Right lobe of liver (tissue), 6 donors: ENCODE data around the gene CCDC89. TPM values are rescaled to one million over a fixed set of nuclear protein-coding genes. Genes with fewer than 3 reads are reported as not detected.

ENCODE experiments used
- ATAC-seq, 4 donors: fragments of 200-7000 bp; cut with Tn5 transposase; one replicate each; pipeline ENCODE4 v1.9.1; 2020; ENCODE audit warnings: mild to moderate bottlenecking in 4 of 4, moderate library complexity in 4 of 4
- DNase-seq, 3 donors: peaks; one replicate each; pipeline ENCODE4 v3.0.0-alpha.2; 2020
- H3K27ac ChIP-seq, 3 donors: fragments of 200-600 bp; one replicate each; pipeline ENCODE4 v1.8.0; 2022
- H3K27me3 ChIP-seq, 2 donors: fragments of 200-600 bp; one replicate each; pipeline ENCODE4 v1.8.0; 2022
- H3K36me3 ChIP-seq, 4 donors: fragments of 200-600 bp; sonication (generic) in 1 of 4; one replicate each; pipeline versions ENCODE4 v1.5.1 to v1.8.0; 2017 to 2022; ENCODE audit warnings: control low read depth in 1 of 4
- H3K4me1 ChIP-seq, 4 donors: fragments of 200-600 bp; sonication (generic) in 1 of 4; one replicate each; pipeline versions ENCODE4 v1.5.1 to v1.8.0; 2017 to 2022; ENCODE audit warnings: control low read depth in 1 of 4
- H3K4me3 ChIP-seq, 3 donors: fragments of 200-600 bp; one replicate each; pipeline ENCODE4 v1.8.0; 2022
- H3K9me3 ChIP-seq, 4 donors: fragments of 200-600 bp; sonication (generic) in 1 of 4; one replicate each; pipeline versions ENCODE4 v1.5.1 to v1.8.0; 2017 to 2022; ENCODE audit warnings: control low read depth in 1 of 4
- POLR2A ChIP-seq: fragments of 450-650 bp; IDR thresholded peaks from one replicate; pipeline ENCODE4 v1.6.1; 2017; ENCODE audit warnings: antibody characterized with exemption, mild to moderate bottlenecking
- WGBS: methylation state at CpG from one replicate; pipeline ENCODE4 v1.1.6; 2018; ENCODE audit warnings: low coverage, low lambda C conversion rate; ENCODE audit not compliant: insufficient coverage; ENCODE audit errors: missing lambda C conversion rate; 5-methylcytosine and 5-hydroxymethylcytosine counted together
- intact Hi-C, 2 donors: fragments of 100-400 bp; cut with DNase I; formaldehyde crosslinking; loops; one replicate each; pipeline versions ENCODE4 v1.11.2 to v1.14.1; 2022
- total RNA-seq, 6 experiments: library from RNA; depleted of rRNA in 2 of 6; stranded (reverse); fragments of >200 nt in 2 of 6; fragmentation: NEBNext Ultra II Directional in 3 of 6; extraction: Animal tissue kit (Norgen Biotek cat#: 25700) in 3 of 6; gene quantifications; one replicate each; pipeline versions ENCODE4 v1.1.0 to v1.2.4, GENCODE V29; 2016 to 2023
- TF ChIP-seq, protein P1 (sequence below), 4 donors: fragments of 200-600 bp in 3 of 4; fragments of 450-650 bp in 1 of 4; IDR thresholded peaks; one replicate each; pipeline versions ENCODE4 v1.5.1 to v1.8.0; 2016 to 2022; ENCODE audit warnings: antibody characterized with exemption in 4 of 4, mild to moderate bottlenecking in 2 of 4
- donor health status: DM: no; HTN: yes; CAD: no.
- donor health status: DM: no; HTN: no; CAD: no.
- donor health status: DM: no; HTN: no; CAD: no.
- donor health status: DM: no; HTN: yes; CAD: no.
- donor health status: DM: no; HTN: yes; CAD: no.

CCDC89 gene
- total RNA-seq, 6 experiments from 2014 or later = 0.20 TPM; not detected in 5

- H3K27ac ChIP-seq = no peak overlapping the region
- WGBS = 56% methylated on average over 6 of the region's 6 CpGs
- ATAC-seq (no peak), DNase-seq (no peak)
- no peaks in the 10 kb centered on the region for H3K9me3 ChIP-seq
- intact Hi-C loops = no loop called here
- H3K4me3 ChIP-seq = no peak overlapping the region
- H3K27me3 ChIP-seq = no peaks in the 10 kb centered on the region
- no peaks in the 10 kb centered on the region for H3K36me3 ChIP-seq
- TF ChIP-seq, protein P1, sequence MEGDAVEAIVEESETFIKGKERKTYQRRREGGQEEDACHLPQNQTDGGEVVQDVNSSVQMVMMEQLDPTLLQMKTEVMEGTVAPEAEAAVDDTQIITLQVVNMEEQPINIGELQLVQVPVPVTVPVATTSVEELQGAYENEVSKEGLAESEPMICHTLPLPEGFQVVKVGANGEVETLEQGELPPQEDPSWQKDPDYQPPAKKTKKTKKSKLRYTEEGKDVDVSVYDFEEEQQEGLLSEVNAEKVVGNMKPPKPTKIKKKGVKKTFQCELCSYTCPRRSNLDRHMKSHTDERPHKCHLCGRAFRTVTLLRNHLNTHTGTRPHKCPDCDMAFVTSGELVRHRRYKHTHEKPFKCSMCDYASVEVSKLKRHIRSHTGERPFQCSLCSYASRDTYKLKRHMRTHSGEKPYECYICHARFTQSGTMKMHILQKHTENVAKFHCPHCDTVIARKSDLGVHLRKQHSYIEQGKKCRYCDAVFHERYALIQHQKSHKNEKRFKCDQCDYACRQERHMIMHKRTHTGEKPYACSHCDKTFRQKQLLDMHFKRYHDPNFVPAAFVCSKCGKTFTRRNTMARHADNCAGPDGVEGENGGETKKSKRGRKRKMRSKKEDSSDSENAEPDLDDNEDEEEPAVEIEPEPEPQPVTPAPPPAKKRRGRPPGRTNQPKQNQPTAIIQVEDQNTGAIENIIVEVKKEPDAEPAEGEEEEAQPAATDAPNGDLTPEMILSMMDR (IDR thresholded peaks at IDR 0.05) = no peak
- TF ChIP-seq POLR2A = no peak
- H3K4me1 ChIP-seq = no peaks in the 10 kb centered on the region
Measured at GRCh38 chr11:85724748-85725465, 38.9 kb upstream of the CCDC89 start.

DNA sequence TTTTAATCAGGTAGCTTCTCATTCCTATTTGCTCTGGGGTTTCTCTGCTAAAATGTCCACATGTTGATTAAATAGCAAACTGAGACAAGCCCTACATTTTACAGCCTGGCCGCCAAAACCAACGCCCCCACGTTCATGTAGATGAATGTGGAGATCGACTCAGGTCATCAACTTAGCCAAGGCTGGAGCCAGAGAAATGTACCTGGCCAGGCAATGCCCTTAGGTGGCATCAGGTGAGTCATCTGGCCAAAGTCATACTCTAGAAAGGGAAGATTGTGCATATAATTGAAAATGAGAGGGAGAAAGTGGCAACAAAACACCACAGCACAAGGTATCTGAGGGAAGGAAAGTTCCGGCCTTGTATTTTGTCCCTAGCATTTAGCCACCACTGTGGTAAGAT, 37.1 kb upstream of the CCDC89 start:
- no peak overlapping the region for H3K4me3 ChIP-seq
- no peak for DNase-seq
- no peaks in the 10 kb centered on the region for H3K27me3 ChIP-seq
- 74% methylated on average over 5 of the region's 5 CpGs for WGBS
- no peak overlapping the region for H3K27ac ChIP-seq
- TF ChIP-seq, protein P1 (IDR thresholded peaks at IDR 0.05) = no peak
- TF ChIP-seq POLR2A = no peak
- no peaks in the 10 kb centered on the region for H3K36me3 ChIP-seq
- no peaks in the 10 kb centered on the region for H3K9me3 ChIP-seq
- intact Hi-C loops = no loop called here
- no peaks in the 10 kb centered on the region for H3K4me1 ChIP-seq
- no peak for ATAC-seq

DNA sequence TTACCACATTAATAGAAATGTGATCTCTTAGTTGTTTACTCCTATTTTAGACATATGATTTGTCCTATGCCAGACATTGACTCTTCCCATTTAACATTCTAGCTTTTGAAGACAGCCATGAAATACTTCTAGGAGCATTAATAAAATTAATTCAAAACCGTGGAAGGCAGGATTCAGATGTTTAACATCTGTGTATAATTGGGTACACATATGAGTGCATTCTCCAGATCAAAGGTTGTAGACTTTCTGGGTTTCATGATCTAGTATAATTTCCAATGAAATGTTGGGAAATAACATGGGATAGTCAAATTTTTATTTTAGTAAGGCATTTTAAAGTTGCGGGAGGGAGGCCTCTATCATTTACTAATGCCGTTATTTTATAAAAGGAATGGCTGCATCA, 35.2 kb upstream of the CCDC89 start:
- WGBS = 61% methylated on average over 3 of the region's 3 CpGs
- Histone ChIP-seq H3K9me3 (no peaks in the 10 kb centered on the region), H3K4me3 (no peak overlapping the region), H3K4me1 (no peaks in the 10 kb centered on the region), H3K27me3 (no peaks in the 10 kb centered on the region), H3K36me3 (no peaks in the 10 kb centered on the region), H3K27ac (no peak overlapping the region)
- no peak for ATAC-seq
- DNase-seq = no peak
- intact Hi-C loops = no loop called here
- TF ChIP-seq, protein P1 (IDR thresholded peaks at IDR 0.05) = no peak
- no peak for TF ChIP-seq POLR2A

DNA sequence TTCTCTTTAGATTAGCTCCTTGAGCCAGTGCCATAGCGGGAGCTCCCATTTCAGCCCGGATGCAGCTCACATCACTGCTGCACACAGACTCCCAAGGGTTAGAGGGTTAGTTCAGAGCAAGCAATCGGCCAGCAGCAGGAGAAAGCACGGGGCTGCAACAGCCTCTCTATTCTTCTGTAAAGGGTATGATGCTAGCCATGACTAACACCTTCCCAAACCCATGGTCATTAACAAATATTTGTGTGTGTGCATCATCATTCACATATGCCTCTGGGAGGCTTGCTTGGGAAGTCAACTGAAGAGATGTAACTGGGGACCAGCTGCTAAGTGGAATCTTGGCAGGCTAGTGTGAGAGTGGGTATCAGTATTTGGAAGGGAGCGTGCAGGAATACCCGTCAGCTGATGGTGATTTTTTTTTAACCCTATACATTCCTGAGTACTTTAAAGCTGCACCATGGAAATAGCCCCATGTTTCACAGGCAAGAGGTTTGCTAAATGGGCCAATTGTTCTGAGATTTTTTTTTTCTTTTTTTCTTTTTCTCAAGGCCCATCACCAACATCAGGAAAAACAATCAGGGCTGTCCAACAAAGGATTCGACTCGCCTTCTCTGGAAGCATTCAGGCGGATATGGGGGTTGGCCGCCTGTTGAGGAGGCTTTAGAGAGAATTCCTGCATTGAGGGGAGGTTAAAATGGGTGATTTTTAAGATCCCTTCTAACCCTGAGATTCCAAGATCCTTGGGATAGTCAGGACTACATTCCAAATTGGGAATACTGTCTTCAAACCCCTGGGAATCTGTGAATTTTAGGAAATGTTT, 33.2 kb upstream of the CCDC89 start:
- 42% methylated on average over 9 of the region's 10 CpGs for WGBS
- Histone ChIP-seq H3K9me3 (no peaks in the 10 kb centered on the region), H3K27me3 (no peaks in the 10 kb centered on the region), H3K36me3 (no peaks in the 10 kb centered on the region), H3K4me3 (no peak overlapping the region), H3K27ac (no peak overlapping the region), H3K4me1 (no peaks in the 10 kb centered on the region)
- ATAC-seq (peak in 3 of 4 donors; percentile 24 to 78 (median 34)), DNase-seq (no peak)
- intact Hi-C loops = no loop called here
- TF ChIP-seq, protein P1 (IDR thresholded peaks at IDR 0.05) = no peak
- no peak for TF ChIP-seq POLR2A
